HTERT RPE-1 (cell line): ENCODE measurements around the gene CLTRN.
"Not testable (repeated sequence)": the region's sequence is repeated elsewhere in the genome, so short reads cannot be mapped to it uniquely, and the experiment has no call there.

ENCODE experiments used
- in situ Hi-C: fragments of 300-500 bp; cut with MboI; formaldehyde crosslinking; loops from 4 replicates; pipeline ENCODE4 v1.14.3; 2020; ENCODE audit warnings: low sequenced_read_pairs

The CLTRN gene

DNA sequence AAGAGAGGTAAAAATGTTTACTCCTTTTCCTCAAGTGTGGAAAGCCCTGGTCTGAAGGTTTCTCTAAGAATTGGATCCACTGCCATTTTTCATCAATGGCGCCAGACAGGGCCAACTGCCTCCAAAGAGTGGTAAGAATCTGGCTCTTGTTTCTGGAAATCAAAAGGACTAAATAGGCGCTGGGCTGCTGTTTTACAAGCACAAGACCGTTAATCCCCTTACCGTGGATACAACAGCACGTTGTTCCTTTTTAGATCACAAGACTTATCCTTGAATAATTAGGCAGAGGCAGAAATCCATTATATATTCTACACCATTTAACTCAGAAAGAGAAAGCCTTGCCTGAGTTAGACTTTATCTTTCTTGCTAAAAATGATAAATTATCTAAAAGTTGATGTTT, 10.6 kb downstream of the CLTRN start:
- in situ Hi-C loops = no loop called here

- in situ Hi-C loops = not testable (repeated sequence)
These were observed 17.1 kb downstream of the CLTRN start for GRCh38 chrX:15647510-15647909.

- in situ Hi-C loops = no loop called here
These were observed 18.1 kb downstream of the CLTRN start for GRCh38 chrX:15646543-15646942.

DNA sequence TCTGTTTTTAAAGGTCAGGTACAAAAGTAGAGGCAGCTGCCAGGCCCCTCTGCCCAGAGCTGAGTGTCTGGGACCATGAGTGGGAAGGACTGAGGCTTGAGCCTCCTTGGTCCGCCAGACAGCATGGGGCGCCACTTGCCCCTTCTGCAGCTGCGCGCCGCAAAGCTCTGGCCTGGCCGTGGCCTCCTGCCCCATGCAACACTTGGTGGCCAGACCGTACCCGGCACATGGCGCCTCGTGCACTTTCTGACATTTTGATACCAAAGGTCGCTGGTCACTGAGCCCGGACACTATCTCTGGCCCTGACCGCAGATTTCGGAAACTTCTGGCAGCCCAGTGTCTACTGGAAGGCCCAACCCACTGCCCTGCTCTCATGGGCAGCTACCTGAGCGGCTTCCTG, 18.6 kb downstream of the CLTRN start:
- in situ Hi-C loops = no loop called here

DNA sequence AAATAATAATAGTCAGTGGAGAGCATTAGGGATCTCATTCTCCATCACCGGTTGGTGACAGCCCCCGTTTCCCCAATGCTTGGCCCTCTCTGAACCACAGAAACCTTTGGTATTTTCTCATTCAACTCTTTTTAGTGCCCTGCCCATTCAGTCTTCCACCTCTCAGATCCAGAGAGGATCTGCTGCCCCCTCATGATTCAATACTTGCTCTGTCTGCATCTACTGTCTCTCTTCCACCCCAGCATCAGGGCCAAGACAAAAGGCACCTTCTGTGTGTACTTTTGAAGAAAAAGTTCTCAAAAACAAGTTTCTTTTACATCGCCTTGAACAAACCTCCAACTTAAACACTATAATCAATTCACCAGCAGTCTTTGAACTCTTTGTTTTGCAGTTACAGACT, 19.3 kb downstream of the CLTRN start:
- in situ Hi-C loops = no loop called here

- in situ Hi-C loops = no loop called here
These were observed 20.1 kb downstream of the CLTRN start for GRCh38 chrX:15644560-15644872.

GRCh38 chrX:15643786-15644559, 20.6 kb downstream of the CLTRN start:
- in situ Hi-C loops = no loop called here

DNA sequence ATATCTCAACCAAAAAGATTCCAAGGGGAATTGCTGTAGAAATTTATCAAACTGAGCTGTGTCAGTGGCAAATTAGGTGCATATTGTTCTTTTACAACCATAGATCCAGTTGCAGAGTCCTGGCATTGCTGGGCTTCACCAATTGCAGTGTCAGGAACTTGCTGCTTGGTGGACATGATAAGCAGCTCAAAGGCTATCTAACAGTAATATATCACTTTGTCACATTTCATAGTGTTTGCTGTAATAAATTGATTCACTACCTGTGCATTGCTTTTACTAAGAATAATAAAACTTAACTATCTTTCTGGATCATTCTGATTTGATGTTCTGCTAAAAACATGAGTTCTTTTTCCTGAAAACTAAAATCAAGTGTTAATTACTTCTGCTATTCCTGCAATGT, 33.0 kb downstream of the CLTRN start:
- in situ Hi-C loops = no loop called here

DNA sequence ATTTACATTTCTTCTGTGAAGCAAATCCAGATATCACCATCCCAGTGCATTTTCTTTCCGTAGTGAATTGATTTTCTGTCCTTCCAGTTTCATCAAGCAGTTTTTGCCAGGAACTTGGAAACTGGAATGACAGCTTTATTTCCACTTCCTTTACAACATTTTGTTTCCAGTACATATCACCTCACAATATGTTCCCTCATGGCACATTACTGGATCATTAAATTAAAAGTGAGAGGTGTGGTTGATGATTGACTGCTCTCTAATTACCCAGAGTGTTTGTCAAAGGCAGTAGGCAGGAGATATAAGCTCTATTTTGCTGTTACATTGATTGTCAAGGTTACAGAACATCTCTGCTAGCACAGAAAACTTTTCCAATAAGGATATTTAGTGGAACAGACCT, 41.6 kb downstream of the CLTRN start:
- in situ Hi-C loops = no loop called here

- in situ Hi-C loops = no loop called here
These were observed 45.4 kb downstream of the CLTRN start for GRCh38 chrX:15619053-15619755.

DNA sequence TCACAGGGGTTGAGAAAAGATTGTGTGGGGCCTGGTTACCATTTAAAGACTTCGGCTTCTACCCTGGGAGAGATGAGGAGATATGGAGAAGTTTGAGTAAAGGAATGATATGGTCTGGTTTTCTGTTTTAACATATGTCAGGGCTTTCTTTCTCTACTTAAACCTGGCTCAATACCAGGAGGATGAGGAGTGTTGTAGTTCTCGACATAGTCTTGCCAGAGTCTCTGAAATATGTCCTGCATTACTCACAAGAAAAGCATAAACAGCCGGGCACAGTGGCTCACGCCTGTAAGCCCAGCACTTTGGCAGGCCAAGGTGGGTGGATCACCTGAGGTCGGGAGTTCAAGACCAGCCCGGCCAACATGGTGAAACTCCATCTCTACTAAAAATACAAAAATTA, 47.5 kb downstream of the CLTRN start:
- in situ Hi-C loops = no loop called here

GRCh38 chrX:15616531-15616930, 48.1 kb downstream of the CLTRN start:
- in situ Hi-C loops = no loop called here

- in situ Hi-C loops = no loop called here
These were observed 57.5 kb downstream of the CLTRN start for GRCh38 chrX:15607067-15607466.

DNA sequence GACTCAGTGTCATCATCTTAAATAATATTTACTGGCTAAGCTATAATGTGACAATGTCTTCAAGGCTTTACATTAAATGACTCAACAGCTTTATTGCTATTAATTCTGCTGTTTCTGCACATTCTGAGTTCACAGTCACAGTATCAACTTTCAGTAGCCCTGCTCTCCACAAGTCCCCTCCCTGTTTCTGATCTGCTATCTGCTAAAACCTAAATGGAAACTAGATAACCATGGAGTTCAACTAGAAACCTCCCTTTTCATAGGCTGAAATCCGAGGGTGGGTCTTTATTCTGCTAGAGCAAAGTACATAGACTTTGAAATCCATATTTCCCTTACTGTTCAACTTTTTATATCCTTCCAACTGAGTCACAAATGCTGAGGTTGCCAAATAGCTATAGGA, 58.5 kb downstream of the CLTRN start:
- in situ Hi-C loops = no loop called here

DNA sequence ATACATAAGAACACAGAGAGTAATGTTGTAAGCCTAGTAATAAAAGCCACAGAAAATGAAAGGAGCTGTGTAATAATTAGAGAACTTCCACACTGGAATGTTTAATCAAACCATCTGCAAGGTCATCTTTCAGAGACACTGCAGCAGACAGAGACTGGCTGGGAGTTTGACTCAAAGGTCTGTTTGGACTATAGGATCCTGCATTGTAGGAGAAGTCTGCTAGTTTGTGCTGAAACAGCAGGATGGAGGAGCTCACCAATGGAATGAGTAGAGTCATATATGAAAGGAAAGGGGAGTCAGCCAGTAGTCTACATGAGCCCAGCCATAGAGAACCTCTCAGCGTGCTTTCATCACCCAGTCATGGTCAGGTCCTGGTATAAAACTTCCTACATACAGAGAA, 59.4 kb downstream of the CLTRN start:
- in situ Hi-C loops = no loop called here

DNA sequence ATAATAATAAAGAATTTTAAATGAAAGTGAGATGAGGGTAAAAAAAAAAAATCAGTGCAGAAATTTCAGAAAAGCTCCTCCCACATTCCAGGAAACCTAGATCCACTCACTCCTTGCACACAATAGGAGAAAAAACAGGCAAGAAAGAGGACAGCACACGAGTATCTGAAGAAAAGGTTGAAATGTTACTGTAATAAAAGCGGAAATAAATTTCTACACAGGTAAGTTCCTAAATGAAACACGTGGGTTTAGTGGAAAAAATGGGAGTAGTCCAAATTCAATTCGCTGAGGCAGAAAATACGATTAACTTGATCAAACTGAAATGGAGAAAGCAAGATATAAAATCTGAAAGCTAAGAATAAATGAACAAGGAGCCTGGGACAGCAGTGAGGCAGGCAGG, 61.8 kb downstream of the CLTRN start:
- in situ Hi-C loops = no loop called here

DNA sequence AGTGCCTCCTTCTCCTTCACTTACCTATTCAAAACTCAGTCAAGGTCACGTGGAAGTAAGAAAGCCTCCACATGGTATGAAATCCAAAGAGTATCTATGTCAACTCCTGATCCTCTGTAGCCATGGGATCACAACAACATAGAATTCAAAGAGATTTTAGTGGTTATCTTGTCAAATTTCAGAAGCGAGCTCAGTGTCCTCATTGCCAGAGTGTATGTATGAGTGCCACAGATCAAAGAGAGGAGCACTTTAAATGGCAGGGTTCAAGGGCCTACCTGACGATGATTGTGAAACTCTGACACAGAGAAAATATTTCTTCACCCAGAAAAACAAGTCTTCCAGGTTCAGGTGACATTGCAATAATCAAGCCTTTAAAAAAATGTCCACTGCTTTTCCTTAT, 62.7 kb downstream of the CLTRN start:
- in situ Hi-C loops = no loop called here

DNA sequence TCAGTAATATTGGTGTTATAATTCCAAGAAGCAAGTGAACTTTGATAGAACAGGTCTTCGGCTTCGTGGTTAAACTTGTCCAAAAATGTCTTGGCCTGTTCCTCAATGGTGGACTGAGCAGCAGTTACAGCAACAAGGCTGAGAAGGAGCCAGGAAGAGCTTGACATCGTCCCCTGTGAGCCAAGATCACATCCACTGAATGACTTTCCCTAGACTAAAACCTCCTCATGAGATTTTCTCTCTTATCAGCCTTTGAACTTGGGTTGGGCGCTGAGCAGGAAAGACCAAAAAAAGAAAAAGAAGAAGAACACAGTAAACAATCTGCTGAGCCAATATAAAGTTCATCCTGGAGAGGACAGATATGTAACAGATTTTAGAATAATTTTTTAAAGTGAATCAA, 63.9 kb downstream of the CLTRN start, which contains the start of gene ACE2:
Gene ACE2, minus strand, starts transcription at position 216 of the 400 bp plus-strand sequence. Its CDS starts 49 bp downstream, at position 167.
- in situ Hi-C loops = no loop called here

- in situ Hi-C loops = no loop called here
These were observed 64.6 kb downstream of the CLTRN start for GRCh38 chrX:15600049-15600448.

- in situ Hi-C loops = no loop called here
These were observed 65.1 kb downstream of the CLTRN start for GRCh38 chrX:15599461-15599860.

- in situ Hi-C loops = no loop called here
These were observed 66.6 kb downstream of the CLTRN start for GRCh38 chrX:15598026-15598425.

- in situ Hi-C loops = no loop called here
These were observed 70.2 kb downstream of the CLTRN start for GRCh38 chrX:15594371-15594770.
